Esophagus mucosa (tissue), 1 donor: ENCODE results near the gene FOXO1. TPM values are rescaled to one million over a fixed set of nuclear protein-coding genes. Genes with fewer than 3 reads are reported as not detected.

ENCODE experiments used
- total RNA-seq: library from RNA; stranded (reverse); gene quantifications from one replicate; pipeline ENCODE4 v1.2.4, GENCODE V29; 2023
- donor health status: DM: yes; HTN: yes; CAD: no.

Gene FOXO1
- total RNA-seq, 1 donor from 2014 or later: 8.0 TPM

Other genes starting within 250 kb of the FOXO1 start
- 16.7 TPM for gene MRPS31, start 104.5 kb upstream of the FOXO1 start, total RNA-seq
- gene SLC25A15, start 123.0 kb upstream of the FOXO1 start, total RNA-seq: 5.9 TPM